ENCODE data around the gene NEK4.

NEK4 gene

DNA sequence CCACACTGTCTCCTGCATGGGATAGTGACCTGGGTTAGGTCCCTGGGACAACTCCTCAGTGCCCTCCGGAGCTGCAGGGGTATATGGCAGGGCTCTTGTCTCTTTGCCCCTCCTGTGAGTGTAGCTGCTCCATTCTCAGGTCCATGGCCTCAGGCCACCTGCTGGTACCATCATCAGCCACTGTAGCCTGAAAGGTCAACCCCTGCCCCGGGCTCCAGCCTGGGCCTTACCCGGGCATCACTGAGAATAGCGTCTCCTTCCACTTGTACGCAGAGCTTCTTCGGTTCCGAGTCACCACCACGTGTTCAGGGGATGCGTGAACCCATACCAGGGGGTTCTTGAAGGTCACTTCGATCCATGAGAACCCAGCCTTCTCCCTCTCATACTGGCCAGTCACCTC, 45.9 kb upstream of the NEK4 start:
- Histone ChIP-seq H3K4me2 (ENCODE audit: low read length) (no peak overlapping the region), H3K9ac (ENCODE audit: low read length) (no peak overlapping the region), H3K79me2 (ENCODE audit: low read length) (no peaks in the 10 kb centered on the region), H2AFZ (ENCODE audit: low read depth, low read length) (no peak overlapping the region), H3K27ac (ENCODE audit: low read length) (no peak overlapping the region), H3K9me3 (ENCODE audit: insufficient read depth, low read length) (no peaks in the 10 kb centered on the region), H3K4me3 (ENCODE audit: low read length) (no peak overlapping the region), H3K4me1 (ENCODE audit: low read length) (no peaks in the 10 kb centered on the region), H3K27me3 (ENCODE audit: low read depth, low read length) (no peaks in the 10 kb centered on the region), H4K20me1 (ENCODE audit: insufficient read depth, low read length) (no peaks in the 10 kb centered on the region), H3K36me3 (replicated peaks; ENCODE audit: low read depth, low read length) (no peaks in the 10 kb centered on the region)
- TF ChIP-seq CTCF (IDR thresholded peaks at IDR 0.05; ENCODE audit: low read depth, low read length) (no peak), EZH2phosphoT487 (IDR thresholded peaks at IDR 0.05; ENCODE audit: low read depth) (no peak)

DNA sequence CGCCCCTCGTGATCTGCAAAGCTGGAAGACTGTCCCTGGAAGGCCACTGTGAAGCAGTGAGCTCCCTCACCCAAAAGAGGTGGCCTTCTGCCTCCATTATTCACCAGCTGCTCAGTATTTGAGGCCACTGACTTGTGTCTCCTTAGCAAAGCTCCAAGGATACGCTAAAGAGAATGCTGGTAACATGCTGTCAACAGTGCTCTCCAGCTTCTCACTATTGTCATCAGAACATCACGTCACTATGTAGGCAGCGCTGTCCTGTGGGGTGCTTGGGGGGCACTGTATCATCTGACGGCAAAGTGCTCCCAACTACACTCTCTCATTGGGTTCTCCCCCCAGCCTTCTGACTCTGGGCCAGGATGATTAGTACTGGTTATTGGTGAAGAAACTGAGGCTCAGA, 45.5 kb upstream of the NEK4 start:
- no peak for TF ChIP-seq CTCF (IDR thresholded peaks at IDR 0.05; ENCODE audit: low read depth, low read length)
- no peak for TF ChIP-seq EZH2phosphoT487 (IDR thresholded peaks at IDR 0.05; ENCODE audit: low read depth)
- H2AFZ ChIP-seq (ENCODE audit: low read depth, low read length), result no peak overlapping the region
- H3K36me3 ChIP-seq (replicated peaks; ENCODE audit: low read depth, low read length), result no peaks in the 10 kb centered on the region
- no peak overlapping the region for H3K4me3 ChIP-seq (ENCODE audit: low read length)
- H4K20me1 ChIP-seq (ENCODE audit: insufficient read depth, low read length), result no peaks in the 10 kb centered on the region
- no peak overlapping the region for H3K27ac ChIP-seq (ENCODE audit: low read length)
- H3K9me3 ChIP-seq (ENCODE audit: insufficient read depth, low read length), result no peaks in the 10 kb centered on the region
- no peaks in the 10 kb centered on the region for H3K4me1 ChIP-seq (ENCODE audit: low read length)
- H3K4me2 ChIP-seq (ENCODE audit: low read length), result no peak overlapping the region
- H3K9ac ChIP-seq (ENCODE audit: low read length), result no peak overlapping the region
- no peaks in the 10 kb centered on the region for H3K79me2 ChIP-seq (ENCODE audit: low read length)
- H3K27me3 ChIP-seq (ENCODE audit: low read depth, low read length), result no peaks in the 10 kb centered on the region

GRCh38 chr3:52813810-52814209, 43.1 kb upstream of the NEK4 start:
- no peak overlapping the region for H3K4me3 ChIP-seq (ENCODE audit: low read length)
- no peaks in the 10 kb centered on the region for H3K79me2 ChIP-seq (ENCODE audit: low read length)
- H3K36me3 ChIP-seq (replicated peaks; ENCODE audit: low read depth, low read length), result no peaks in the 10 kb centered on the region
- no peak overlapping the region for H3K27ac ChIP-seq (ENCODE audit: low read length)
- H3K4me1 ChIP-seq (ENCODE audit: low read length), result no peaks in the 10 kb centered on the region
- TF ChIP-seq EZH2phosphoT487 (IDR thresholded peaks at IDR 0.05; ENCODE audit: low read depth) (no peak), CTCF (IDR thresholded peaks at IDR 0.05; ENCODE audit: low read depth, low read length) (no peak)
- no peaks in the 10 kb centered on the region for H3K9me3 ChIP-seq (ENCODE audit: insufficient read depth, low read length)
- no peak overlapping the region for H3K4me2 ChIP-seq (ENCODE audit: low read length)
- H4K20me1 ChIP-seq (ENCODE audit: insufficient read depth, low read length), result no peaks in the 10 kb centered on the region
- H2AFZ ChIP-seq (ENCODE audit: low read depth, low read length), result no peak overlapping the region
- no peaks in the 10 kb centered on the region for H3K27me3 ChIP-seq (ENCODE audit: low read depth, low read length)
- no peak overlapping the region for H3K9ac ChIP-seq (ENCODE audit: low read length)

DNA sequence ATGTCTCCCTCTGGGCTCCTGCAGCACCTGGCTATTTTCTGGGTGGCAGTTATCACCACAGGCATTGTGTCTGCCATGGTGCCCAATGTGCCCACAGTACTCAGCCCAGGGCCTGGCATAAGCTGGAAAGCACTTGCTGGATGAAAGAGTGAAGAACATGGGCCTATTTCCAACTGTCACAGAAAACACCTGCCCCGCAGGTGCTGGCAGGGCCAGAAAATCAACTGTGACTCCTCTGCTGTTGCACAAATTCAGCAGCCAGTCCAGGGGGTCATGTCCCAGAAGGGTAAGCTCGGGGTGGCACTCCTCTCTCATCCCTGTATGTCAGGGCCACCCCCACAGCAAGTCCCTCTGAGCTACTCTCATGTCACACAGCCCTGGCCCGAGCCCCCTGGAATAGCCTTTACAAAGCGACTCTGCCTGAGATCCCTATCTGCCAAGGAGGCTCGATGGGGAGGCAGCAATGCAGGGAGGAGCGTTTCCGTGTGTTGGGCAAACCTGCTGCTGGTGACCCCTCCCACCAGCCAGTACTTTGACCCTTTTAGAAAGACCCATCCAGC, 40.8 kb upstream of the NEK4 start:
- no peak overlapping the region for H3K4me3 ChIP-seq (ENCODE audit: low read length)
- no peak overlapping the region for H3K27ac ChIP-seq (ENCODE audit: low read length)
- no peaks in the 10 kb centered on the region for H3K27me3 ChIP-seq (ENCODE audit: low read depth, low read length)
- H3K9ac ChIP-seq (ENCODE audit: low read length), result no peak overlapping the region
- H3K9me3 ChIP-seq (ENCODE audit: insufficient read depth, low read length), result no peaks in the 10 kb centered on the region
- H4K20me1 ChIP-seq (ENCODE audit: insufficient read depth, low read length), result no peaks in the 10 kb centered on the region
- H3K79me2 ChIP-seq (ENCODE audit: low read length), result no peaks in the 10 kb centered on the region
- H3K4me2 ChIP-seq (ENCODE audit: low read length), result no peak overlapping the region
- TF ChIP-seq CTCF (IDR thresholded peaks at IDR 0.05; ENCODE audit: low read depth, low read length), result no peak
- TF ChIP-seq EZH2phosphoT487 (IDR thresholded peaks at IDR 0.05; ENCODE audit: low read depth), result no peak
- no peak overlapping the region for H2AFZ ChIP-seq (ENCODE audit: low read depth, low read length)
- H3K36me3 ChIP-seq (replicated peaks; ENCODE audit: low read depth, low read length), result no peaks in the 10 kb centered on the region
- H3K4me1 ChIP-seq (ENCODE audit: low read length), result no peaks in the 10 kb centered on the region
